BJ (cell line): ENCODE measurements around the gene SNRPB2. TPM values are rescaled to one million over a fixed set of nuclear protein-coding genes. Genes with fewer than 3 reads are reported as not detected.

Experiments
- CTCF ChIA-PET: fragments of 350-600 bp; formaldehyde crosslinking; extraction: SDS; loops from one replicate; lab custom pipeline; 2021; ENCODE audit warnings: antibody characterized with exemption, inconsistent platforms; lab: Yijun Ruan, JAX
- POLR2A ChIA-PET: fragments of 300-600 bp; sonication (Branson Sonifier 250); formaldehyde crosslinking; extraction: SDS; loops from one replicate; lab custom pipeline; 2021; ENCODE audit warnings: antibody characterized with exemption; lab: Charles Lee
- DNase-seq: peaks from one replicate; pipeline ENCODE4 v3.0.0-alpha.2; 2011; ENCODE audit warnings: low read depth
- H3K27me3 ChIP-seq: 2 replicates; pipeline ENCODE4 v1.6.0; 2011; ENCODE audit warnings: low read length; ENCODE audit not compliant: control insufficient read depth, insufficient read depth
- H3K36me3 ChIP-seq: 2 replicates; pipeline ENCODE4 v1.5.1; 2011; ENCODE audit warnings: low read length; ENCODE audit not compliant: control insufficient read depth, insufficient read depth
- H3K4me3 ChIP-seq: 2 replicates; pipeline ENCODE4 v1.5.1; 2011; ENCODE audit warnings: low read depth, mild to moderate bottlenecking, control low read depth, low read length
- CTCF ChIP-seq: IDR thresholded peaks from 2 replicates; pipeline ENCODE4 v1.5.1; 2011; ENCODE audit warnings: low read depth, mild to moderate bottlenecking, control low read depth, inconsistent platforms, low read length, moderate library complexity; ENCODE audit not compliant: insufficient read depth
- polyA plus RNA-seq: library from polyadenylated mRNA; depleted of rRNA; stranded (reverse); fragments of >200 nt; gene quantifications from 2 replicates; pipeline ENCODE4 v1.2.3, GENCODE V29; 2011

The SNRPB2 gene
- polyA plus RNA-seq, 1 experiment: 28.1 TPM

- CTCF ChIA-PET: no interaction called here
- no peak overlapping the region for H3K4me3 ChIP-seq
- POLR2A ChIA-PET: no interaction called here
- H3K27me3 ChIP-seq: no peaks in the 10 kb centered on the region; the same call in 1 of the 2 replicates
- DNase-seq: no peak
- no peak for TF ChIP-seq CTCF
- H3K36me3 ChIP-seq: no peaks in the 10 kb centered on the region
These were observed 19.0 kb upstream of the SNRPB2 start for GRCh38 chr20:16710781-16711180.

GRCh38 chr20:16711661-16712258 lies 18.1 kb upstream of the SNRPB2 start:
- no peak overlapping the region for H3K4me3 ChIP-seq
- no peak for DNase-seq
- no peaks in the 10 kb centered on the region; the same call in 1 of the 2 replicates for H3K27me3 ChIP-seq
- ChIA-PET CTCF (no interaction called here), POLR2A (no interaction called here)
- H3K36me3 ChIP-seq: no peaks in the 10 kb centered on the region
- no peak for TF ChIP-seq CTCF

GRCh38 chr20:16712511-16712947 lies 17.3 kb upstream of the SNRPB2 start:
- no peak for TF ChIP-seq CTCF
- Histone ChIP-seq H3K36me3 (no peaks in the 10 kb centered on the region), H3K27me3 (no peaks in the 10 kb centered on the region; the same call in 1 of the 2 replicates), H3K4me3 (no peak overlapping the region)
- ChIA-PET CTCF (no interaction called here), POLR2A (no interaction called here)
- no peak for DNase-seq

GRCh38 chr20:16713066-16713465 lies 16.8 kb upstream of the SNRPB2 start:
- CTCF ChIA-PET: interaction anchor here (1.1 kb wide), 1 partner anchor 10 kb away, joined by 3 read pairs; no protein-coding TSS in a partner anchor
- no peak overlapping the region for H3K4me3 ChIP-seq
- no peaks in the 10 kb centered on the region for H3K36me3 ChIP-seq
- TF ChIP-seq CTCF: no peak
- no peak for DNase-seq
- H3K27me3 ChIP-seq: no peaks in the 10 kb centered on the region; the same call in 1 of the 2 replicates
- POLR2A ChIA-PET: no interaction called here

GRCh38 chr20:16714242-16714641 lies 15.6 kb upstream of the SNRPB2 start:
- Histone ChIP-seq H3K36me3 (no peaks in the 10 kb centered on the region), H3K27me3 (no peaks in the 10 kb centered on the region; the same call in 1 of the 2 replicates), H3K4me3 (no peak overlapping the region)
- ChIA-PET CTCF (interaction anchor here (1.1 kb wide), 1 partner anchor 8 kb away, joined by 3 read pairs; no protein-coding TSS in a partner anchor), POLR2A (no interaction called here)
- TF ChIP-seq CTCF: no peak
- DNase-seq: no peak
